Stimulated activated naive B cell treated with anti-CD40 and anti-IgM and Interleukin-4, amounts not matched to agents 10 μg/mL and 1 μg/mL and 100 μg/mL, for 72 hours (primary cell): ENCODE results near the gene NBPF1.
A peak's percentile ranks its signal among the peaks of the same experiment; 100 is the strongest.
"Not testable (repeated sequence)": the region's sequence is repeated elsewhere in the genome, so short reads cannot be mapped to it uniquely, and the experiment has no call there.

Experiments used
- ATAC-seq, 2 donors: fragments of 150-1000 bp; cut with Tn5 transposase; replicated peaks; 2 replicates each; pipeline ENCODE4 v1.10.0; 2021; ENCODE audit warnings: moderate library complexity in 1 of 2
- DNase-seq: peaks from one replicate; pipeline ENCODE4 v3.0.0; 2021
- H3K27ac Mint-ChIP-seq: one replicate; pipeline ENCODE4 v1.8.0; 2022; ENCODE audit warnings: mild to moderate bottlenecking, mixed read lengths
- H3K27me3 Mint-ChIP-seq, 2 donors: one replicate each; pipeline ENCODE4 v1.8.0; 2022; ENCODE audit warnings: mixed read lengths in 2 of 2
- H3K36me3 Mint-ChIP-seq, 2 donors: one replicate each; pipeline ENCODE4 v1.8.0; 2022; ENCODE audit warnings: mixed read lengths in 2 of 2, mild to moderate bottlenecking in 1 of 2
- H3K4me1 Mint-ChIP-seq, 2 donors: one replicate each; pipeline ENCODE4 v1.8.0; 2022; ENCODE audit warnings: mixed read lengths in 2 of 2, mild to moderate bottlenecking in 1 of 2
- H3K4me3 Mint-ChIP-seq, 2 donors: one replicate each; pipeline ENCODE4 v1.8.0; 2022; ENCODE audit warnings: mild to moderate bottlenecking in 2 of 2, mixed read lengths in 2 of 2, moderate library complexity in 1 of 2
- H3K9me3 Mint-ChIP-seq, 2 donors: one replicate each; pipeline ENCODE4 v1.8.0; 2022; ENCODE audit warnings: mixed read lengths in 2 of 2, mild to moderate bottlenecking in 1 of 2

The NBPF1 gene

GRCh38 chr1:16535898-16536297 is 77.5 kb downstream of the NBPF1 start:
- H3K27ac Mint-ChIP-seq, H3K9me3 Mint-ChIP-seq, DNase-seq, ATAC-seq, H3K4me3 Mint-ChIP-seq, H3K36me3 Mint-ChIP-seq: not testable (repeated sequence)
- Mint-ChIP-seq H3K27me3 (peaks cover 15 to 31% of the 10 kb centered on the region in 2 donors), H3K4me1 (peaks cover 15 to 24% of the 10 kb centered on the region in 2 donors)

DNA sequence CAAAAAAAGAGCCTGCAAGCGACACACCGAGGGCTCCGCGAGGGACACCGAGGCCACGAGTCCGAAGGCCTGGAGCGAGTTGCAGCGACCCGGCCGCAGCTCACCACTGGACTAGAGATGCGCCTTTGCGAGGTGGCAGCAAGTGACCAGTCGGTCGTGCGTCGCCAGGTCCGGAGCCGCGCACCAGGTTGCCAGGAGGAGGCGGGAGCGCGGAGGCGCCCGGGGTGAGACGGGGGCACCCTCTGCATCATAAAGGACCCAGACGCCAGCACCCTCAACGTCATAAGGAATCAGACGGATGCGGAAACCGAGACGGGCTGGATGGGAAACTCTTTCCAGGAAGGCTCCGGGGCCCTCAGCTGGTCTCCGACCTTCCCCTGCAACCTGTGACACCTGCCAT is 77.9 kb downstream of the NBPF1 start:
- H3K27ac Mint-ChIP-seq: peak overlapping the region; percentile 89
- H3K36me3 Mint-ChIP-seq, H3K9me3 Mint-ChIP-seq, DNase-seq: not testable (repeated sequence)
- H3K27me3 Mint-ChIP-seq: peaks cover 15 to 31% of the 10 kb centered on the region in 2 donors
- H3K4me1 Mint-ChIP-seq: peaks cover 15 to 22% of the 10 kb centered on the region in 2 donors
- ATAC-seq: peak in 1 of 2 donors; percentile 11
- H3K4me3 Mint-ChIP-seq: peak overlapping the region; percentile 79 to 83

GRCh38 chr1:16534829-16535456 is 78.4 kb downstream of the NBPF1 start:
- H3K36me3 Mint-ChIP-seq, H3K9me3 Mint-ChIP-seq: not testable (repeated sequence)
- peaks cover 11 to 18% of the 10 kb centered on the region in 2 donors for H3K4me1 Mint-ChIP-seq
- peak; percentile 70 to 85 for ATAC-seq
- peaks cover 15 to 33% of the 10 kb centered on the region in 2 donors for H3K27me3 Mint-ChIP-seq
- peak overlapping the region; percentile 89 for H3K27ac Mint-ChIP-seq
- peak overlapping the region; percentile 79 to 83 for H3K4me3 Mint-ChIP-seq
- peak; percentile 44 for DNase-seq

- peak in 1 of 2 donors; percentile 22 for ATAC-seq
- H3K36me3 Mint-ChIP-seq, DNase-seq, H3K27ac Mint-ChIP-seq, H3K9me3 Mint-ChIP-seq: not testable (repeated sequence)
- Mint-ChIP-seq H3K4me3 (peak overlapping the region; percentile 79 to 83), H3K4me1 (peaks cover 11 to 18% of the 10 kb centered on the region in 2 donors), H3K27me3 (peaks cover 15 to 37% of the 10 kb centered on the region in 2 donors)
These were observed 79.0 kb downstream of the NBPF1 start for GRCh38 chr1:16534239-16534828.

- H3K36me3 Mint-ChIP-seq, H3K27ac Mint-ChIP-seq, DNase-seq, H3K9me3 Mint-ChIP-seq, ATAC-seq, H3K4me3 Mint-ChIP-seq: not testable (repeated sequence)
- H3K27me3 Mint-ChIP-seq: peaks cover 15 to 37% of the 10 kb centered on the region in 2 donors
- H3K4me1 Mint-ChIP-seq: peaks cover 7 to 18% of the 10 kb centered on the region in 2 donors
These were observed 81.0 kb downstream of the NBPF1 start for GRCh38 chr1:16532235-16532991.

- H3K4me1 Mint-ChIP-seq, H3K36me3 Mint-ChIP-seq, H3K27ac Mint-ChIP-seq, H3K4me3 Mint-ChIP-seq, DNase-seq, H3K9me3 Mint-ChIP-seq, ATAC-seq: not testable (repeated sequence)
- peaks cover 22 to 33% of the 10 kb centered on the region in 2 donors for H3K27me3 Mint-ChIP-seq
These were observed 85.0 kb downstream of the NBPF1 start for GRCh38 chr1:16528338-16528737.

DNA sequence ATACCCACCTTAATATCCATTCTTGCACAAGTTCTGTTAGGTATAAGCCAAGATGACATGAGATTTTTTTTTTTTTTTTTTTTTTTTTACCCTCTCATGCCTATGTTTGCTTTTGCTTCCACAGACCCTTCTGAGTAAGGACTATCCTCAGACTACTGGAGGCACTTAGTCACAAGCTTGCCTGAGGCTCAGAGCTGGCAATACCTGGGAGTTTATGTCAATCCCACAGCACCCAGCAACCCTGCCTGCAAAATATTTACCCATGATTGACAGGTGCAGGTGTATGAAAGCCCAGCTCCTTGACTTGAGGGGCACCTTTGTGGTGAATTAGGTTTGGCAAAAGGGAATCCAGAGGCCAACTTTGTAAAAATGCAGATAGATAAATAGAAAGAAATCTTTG is 87.6 kb downstream of the NBPF1 start:
- DNase-seq, H3K36me3 Mint-ChIP-seq, ATAC-seq, H3K27ac Mint-ChIP-seq, H3K4me1 Mint-ChIP-seq, H3K4me3 Mint-ChIP-seq, H3K9me3 Mint-ChIP-seq: not testable (repeated sequence)
- H3K27me3 Mint-ChIP-seq: peaks cover 14 to 21% of the 10 kb centered on the region in 2 donors

DNA sequence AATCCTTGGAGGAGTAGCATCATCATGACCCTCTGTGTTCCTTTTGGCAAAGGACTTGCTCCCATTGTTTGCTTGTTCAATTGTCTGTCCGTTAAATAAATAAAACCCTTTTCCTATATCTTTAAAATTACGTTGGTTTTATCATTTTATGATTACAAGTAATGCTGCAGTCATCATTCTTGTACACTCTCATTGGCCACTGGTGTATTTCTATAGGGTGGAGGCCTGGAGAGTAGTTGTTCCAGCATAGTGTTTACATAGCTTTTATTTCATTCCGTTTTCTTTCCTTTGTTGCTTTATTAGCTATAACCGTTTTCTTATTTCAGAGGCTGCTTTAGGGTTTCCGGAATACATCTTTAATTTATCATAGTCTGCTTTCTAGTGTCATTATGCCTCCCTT is 91.7 kb downstream of the NBPF1 start:
- DNase-seq, H3K4me3 Mint-ChIP-seq, ATAC-seq, H3K9me3 Mint-ChIP-seq, H3K27ac Mint-ChIP-seq, H3K36me3 Mint-ChIP-seq: not testable (repeated sequence)
- peaks cover 2 to 13% of the 10 kb centered on the region in 2 donors for H3K4me1 Mint-ChIP-seq
- H3K27me3 Mint-ChIP-seq: peaks cover 31 to 50% of the 10 kb centered on the region in 2 donors

GRCh38 chr1:16521288-16521583 is 92.1 kb downstream of the NBPF1 start:
- H3K27ac Mint-ChIP-seq: no peak overlapping the region
- DNase-seq (no peak), ATAC-seq (no peak)
- no peak overlapping the region for H3K4me3 Mint-ChIP-seq
- peaks cover 31 to 50% of the 10 kb centered on the region in 2 donors for H3K27me3 Mint-ChIP-seq
- H3K4me1 Mint-ChIP-seq: peaks cover 2 to 13% of the 10 kb centered on the region in 2 donors
- no peaks in the 10 kb centered on the region for H3K36me3 Mint-ChIP-seq
- no peaks in the 10 kb centered on the region for H3K9me3 Mint-ChIP-seq

- peak overlapping the region; percentile 65 for H3K27ac Mint-ChIP-seq
- peaks cover 31 to 50% of the 10 kb centered on the region in 2 donors for H3K27me3 Mint-ChIP-seq
- not testable (repeated sequence) for ATAC-seq, DNase-seq, H3K36me3 Mint-ChIP-seq, H3K9me3 Mint-ChIP-seq
- H3K4me3 Mint-ChIP-seq: peak overlapping the region; percentile 39 to 65
- peaks cover 2 to 13% of the 10 kb centered on the region in 2 donors for H3K4me1 Mint-ChIP-seq
These were observed 92.7 kb downstream of the NBPF1 start for GRCh38 chr1:16520435-16521287.

GRCh38 chr1:16519255-16519951 is 94.0 kb downstream of the NBPF1 start:
- H3K9me3 Mint-ChIP-seq, DNase-seq, H3K4me3 Mint-ChIP-seq, ATAC-seq, H3K36me3 Mint-ChIP-seq, H3K27ac Mint-ChIP-seq: not testable (repeated sequence)
- peaks cover 25 to 44% of the 10 kb centered on the region in 2 donors for H3K27me3 Mint-ChIP-seq
- peaks cover 2 to 13% of the 10 kb centered on the region in 2 donors for H3K4me1 Mint-ChIP-seq

DNA sequence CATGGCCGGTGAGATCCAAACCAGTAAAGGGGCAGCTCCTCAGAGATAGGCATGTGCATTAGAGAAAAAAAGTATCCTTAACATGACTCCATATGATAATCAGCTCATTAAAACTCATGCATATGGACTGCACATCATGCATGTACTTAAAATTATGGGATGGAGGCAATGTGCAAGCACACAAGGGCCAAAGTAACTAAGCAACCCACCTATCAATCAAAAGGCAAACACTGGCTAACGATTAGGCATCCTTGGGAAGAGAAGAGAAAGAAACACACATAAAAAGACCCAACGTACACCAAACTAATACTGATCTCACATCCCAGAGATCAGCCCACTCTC is 94.5 kb downstream of the NBPF1 start:
- not testable (repeated sequence) for H3K27ac Mint-ChIP-seq, DNase-seq, H3K4me3 Mint-ChIP-seq, H3K9me3 Mint-ChIP-seq, ATAC-seq, H3K36me3 Mint-ChIP-seq
- peaks cover 2 to 13% of the 10 kb centered on the region in 2 donors for H3K4me1 Mint-ChIP-seq
- peaks cover 24 to 41% of the 10 kb centered on the region in 2 donors for H3K27me3 Mint-ChIP-seq

DNA sequence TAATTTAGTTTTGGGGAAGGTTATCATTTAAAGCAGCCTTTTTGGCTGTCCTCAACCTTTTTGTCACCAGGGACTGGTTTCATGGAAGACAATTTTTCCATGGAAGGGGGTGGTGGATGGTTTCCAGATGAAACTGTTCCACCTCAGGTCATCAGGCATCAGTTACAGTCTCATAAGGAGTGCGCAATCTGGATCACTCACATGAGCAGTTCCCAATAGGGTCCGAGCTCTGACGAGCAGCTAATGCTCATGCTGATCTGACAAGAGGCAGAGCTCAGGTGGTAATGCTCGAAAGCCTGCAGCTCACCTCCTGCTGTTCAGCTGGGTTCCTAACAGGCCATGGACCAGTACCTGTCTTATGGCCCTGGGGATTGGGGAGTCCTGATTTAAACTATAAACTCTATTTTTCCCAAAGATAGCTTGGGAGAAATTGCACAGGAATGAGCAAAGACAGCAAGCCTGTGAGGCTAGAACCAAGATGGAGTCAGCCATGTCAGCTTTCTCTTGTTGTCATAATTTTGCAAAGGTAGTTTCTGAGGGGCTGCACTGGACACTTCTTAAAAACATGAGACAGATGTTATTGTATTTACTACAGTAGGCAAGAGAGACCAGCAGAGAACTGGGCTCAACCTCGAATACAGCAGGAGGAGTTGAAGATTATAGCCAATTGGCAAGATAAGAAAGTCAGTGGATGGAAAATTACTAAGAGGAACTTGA is 96.5 kb downstream of the NBPF1 start:
- H3K36me3 Mint-ChIP-seq, H3K27ac Mint-ChIP-seq, H3K4me3 Mint-ChIP-seq, H3K9me3 Mint-ChIP-seq, ATAC-seq, DNase-seq: not testable (repeated sequence)
- H3K4me1 Mint-ChIP-seq: peaks cover 2 to 13% of the 10 kb centered on the region in 2 donors
- H3K27me3 Mint-ChIP-seq: peaks cover 24 to 41% of the 10 kb centered on the region in 2 donors
